ENCODE results near the gene IL31RA.

The IL31RA gene

GRCh38 chr5:55860709-55861108 is 9.6 kb downstream of the IL31RA start:
- DNase-seq, result no peak

GRCh38 chr5:55864606-55865541 is 13.7 kb downstream of the IL31RA start:
- no peak for DNase-seq

GRCh38 chr5:55865831-55866230 is 14.7 kb downstream of the IL31RA start:
- no peak for DNase-seq

- no peak for DNase-seq
Measured at GRCh38 chr5:55866485-55866884, 15.3 kb downstream of the IL31RA start.

GRCh38 chr5:55866934-55867333 is 15.8 kb downstream of the IL31RA start:
- no peak for DNase-seq

GRCh38 chr5:55868846-55869245 is 17.7 kb downstream of the IL31RA start:
- DNase-seq, result no peak

GRCh38 chr5:55869847-55870246 is 18.7 kb downstream of the IL31RA start:
- DNase-seq, result no peak

GRCh38 chr5:55873234-55873633 is 22.1 kb downstream of the IL31RA start:
- no peak for DNase-seq

GRCh38 chr5:55877655-55878054 is 26.5 kb downstream of the IL31RA start:
- DNase-seq, result no peak

- DNase-seq, result no peak
Measured at GRCh38 chr5:55880453-55880852, 29.3 kb downstream of the IL31RA start.

GRCh38 chr5:55885359-55885758 is 34.2 kb downstream of the IL31RA start:
- DNase-seq, result no peak

- DNase-seq, result no peak
Measured at GRCh38 chr5:55888205-55888604, 37.0 kb downstream of the IL31RA start.

- DNase-seq, result no peak
Measured at GRCh38 chr5:55892479-55892878, 41.3 kb downstream of the IL31RA start.

GRCh38 chr5:55894135-55894534 is 43.0 kb downstream of the IL31RA start:
- DNase-seq, result no peak

- no peak for DNase-seq
Measured at GRCh38 chr5:55895346-55895745, 44.2 kb downstream of the IL31RA start.

- no peak for DNase-seq
Measured at GRCh38 chr5:55896238-55896637, 45.1 kb downstream of the IL31RA start.

GRCh38 chr5:55896663-55897062 is 45.5 kb downstream of the IL31RA start:
- DNase-seq, result no peak

GRCh38 chr5:55897206-55897894 is 46.2 kb downstream of the IL31RA start:
- no peak for DNase-seq

GRCh38 chr5:55897905-55898304 is 46.7 kb downstream of the IL31RA start:
- no peak for DNase-seq

GRCh38 chr5:55899344-55899743 is 48.2 kb downstream of the IL31RA start:
- DNase-seq, result no peak

GRCh38 chr5:55900068-55900467 is 48.9 kb downstream of the IL31RA start:
- DNase-seq, result no peak

GRCh38 chr5:55900776-55901175 is 49.6 kb downstream of the IL31RA start:
- no peak for DNase-seq

GRCh38 chr5:55902696-55903095 is 51.5 kb downstream of the IL31RA start:
- no peak for DNase-seq

GRCh38 chr5:55903121-55903701 is 52.1 kb downstream of the IL31RA start:
- no peak for DNase-seq
